ENCODE measurements around the gene ZNF692. TPM values are rescaled to one million over a fixed set of nuclear protein-coding genes. Genes with fewer than 3 reads are reported as not detected.
"Not testable (repeated sequence)": the region's sequence is repeated elsewhere in the genome, so short reads cannot be mapped to it uniquely, and the experiment has no call there.

The ZNF692 gene
- total RNA-seq, 1 experiment from 2014 or later, result 16.5 TPM

- DNase-seq (ENCODE audit: low read depth), result no peak
Measured at GRCh38 chr1:248810000-248810726, 48.7 kb downstream of the ZNF692 start.

- no peak for DNase-seq (ENCODE audit: low read depth)
Measured at GRCh38 chr1:248808876-248809275, 50.0 kb downstream of the ZNF692 start.

- DNase-seq (ENCODE audit: low read depth), result no peak
Measured at GRCh38 chr1:248807067-248807737, 51.7 kb downstream of the ZNF692 start.

GRCh38 chr1:248805876-248806275 lies 53.0 kb downstream of the ZNF692 start:
- DNase-seq (ENCODE audit: low read depth), result no peak

- DNase-seq (ENCODE audit: low read depth), result no peak
Measured at GRCh38 chr1:248804771-248805681, 53.9 kb downstream of the ZNF692 start.

- not testable (repeated sequence) for DNase-seq (ENCODE audit: low read depth)
Measured at GRCh38 chr1:248803501-248803900, 55.4 kb downstream of the ZNF692 start.

- no peak for DNase-seq (ENCODE audit: low read depth)
Measured at GRCh38 chr1:248802454-248802853, 56.4 kb downstream of the ZNF692 start.

- no peak for DNase-seq (ENCODE audit: low read depth)
Measured at GRCh38 chr1:248800459-248800858, 58.4 kb downstream of the ZNF692 start.

Other genes starting within 250 kb of the ZNF692 start
- gene OR2T11, start 224.0 kb downstream of the ZNF692 start, total RNA-seq (2014; rRNA removed; shearing (Covaris generic)), result not detected in 2 replicates
- not detected in 2 replicates for gene OR2T35, start 213.8 kb downstream of the ZNF692 start, total RNA-seq (2014; rRNA removed; shearing (Covaris generic))
- not detected in 2 replicates for gene OR2T27, start 203.6 kb downstream of the ZNF692 start, total RNA-seq (2014; rRNA removed; shearing (Covaris generic))
- 0.15 TPM in 1 of 2 replicates, not detected in the other for gene OR14I1, start 156.3 kb downstream of the ZNF692 start, total RNA-seq (2014; rRNA removed; shearing (Covaris generic))
- 0.84 and 3.8 TPM in 2 replicates for gene LYPD8, start 103.3 kb downstream of the ZNF692 start, total RNA-seq (2014; rRNA removed; shearing (Covaris generic))
- gene SH3BP5L, start 33.2 kb downstream of the ZNF692 start, total RNA-seq (2014; rRNA removed; shearing (Covaris generic)), result 14.9 and 21.0 TPM in 2 replicates
- gene ZNF672, start 20.9 kb downstream of the ZNF692 start, total RNA-seq (2014; rRNA removed; shearing (Covaris generic)), result 15.0 and 16.4 TPM in 2 replicates
- 2.2 and 5.7 TPM in 2 replicates for gene PGBD2, start 47.1 kb upstream of the ZNF692 start, total RNA-seq (2014; rRNA removed; shearing (Covaris generic))

Data from M059J (cell line).